COLO668 (cell line): ENCODE results near the gene WFIKKN1.

ENCODE experiments used
- DNase-seq: peaks from one replicate; lab custom pipeline; 2025; ENCODE audit not compliant: unreplicated experiment; lab: John Stamatoyannopoulos, UW

The WFIKKN1 gene

GRCh38 chr16:672371-672770 lies 41.6 kb downstream of the WFIKKN1 start:
- DNase-seq, result no peak

- DNase-seq, result no peak
These were observed 42.1 kb downstream of the WFIKKN1 start for GRCh38 chr16:672851-673250.

GRCh38 chr16:673399-673991 lies 42.7 kb downstream of the WFIKKN1 start:
- DNase-seq, result no peak

GRCh38 chr16:674214-674881 lies 43.6 kb downstream of the WFIKKN1 start:
- DNase-seq, result no peak

GRCh38 chr16:674968-675883 lies 44.4 kb downstream of the WFIKKN1 start, which contains the start of gene RHBDL1:
RHBDL1 (plus strand) TSS chr16:675671; CDS start chr16:675791, 120 bp downstream.
- DNase-seq, result peak; percentile 41

- DNase-seq, result peak; percentile 38
These were observed 45.2 kb downstream of the WFIKKN1 start for GRCh38 chr16:675884-676564.

- DNase-seq, result no peak
These were observed 45.7 kb downstream of the WFIKKN1 start for GRCh38 chr16:676565-676902.

GRCh38 chr16:676913-677312 lies 46.1 kb downstream of the WFIKKN1 start:
- peak; percentile 95 for DNase-seq

- DNase-seq, result peak; percentile 72
These were observed 46.8 kb downstream of the WFIKKN1 start for GRCh38 chr16:677316-678190.

GRCh38 chr16:678209-678857 lies 47.5 kb downstream of the WFIKKN1 start:
- DNase-seq, result peak; percentile 16

- peak; percentile 82 for DNase-seq
These were observed 48.4 kb downstream of the WFIKKN1 start for GRCh38 chr16:678858-679813.

- DNase-seq, result peak; percentile 89
These were observed 49.2 kb downstream of the WFIKKN1 start, which contains the start of gene STUB1 for GRCh38 chr16:679814-680624. STUB1 (plus strand) TSS chr16:680410; CDS start chr16:680526, 116 bp downstream.

- DNase-seq, result no peak
These were observed 49.8 kb downstream of the WFIKKN1 start for GRCh38 chr16:680625-680945.

- DNase-seq, result peak; percentile 66
These were observed 50.4 kb downstream of the WFIKKN1 start for GRCh38 chr16:680967-681745.

- peak; percentile 50 for DNase-seq
These were observed 51.1 kb downstream of the WFIKKN1 start for GRCh38 chr16:681746-682427.
